Measurements from ENCODE around the gene NAB1.

Gene NAB1

GRCh38 chr2:190649798-190650390 lies 1.0 kb downstream of the NAB1 start:
- H3K27ac ChIP-seq = peak overlapping the region; percentile 82
- no peak for DNase-seq (ENCODE audit: low read depth, low spot score)
- H3K36me3 ChIP-seq (ENCODE audit: insufficient read depth, low read length) = no peaks in the 10 kb centered on the region

GRCh38 chr2:190651413-190651812 lies 2.5 kb downstream of the NAB1 start:
- Histone ChIP-seq H3K27ac (no peak overlapping the region), H3K9me3 (ENCODE audit: low read depth, low read length) (no peaks in the 10 kb centered on the region), H3K4me3 (peak overlapping the region; percentile 87), H3K9ac (ENCODE audit: insufficient read length) (peak overlapping the region; percentile 84), H3K36me3 (ENCODE audit: insufficient read depth, low read length) (no peaks in the 10 kb centered on the region)
- DNase-seq (ENCODE audit: low read depth, low spot score) = no peak
- TF ChIP-seq FOXP2 (optimal IDR thresholded peaks at IDR 0.05; ENCODE audit: control extremely low read depth, extremely low read length, insufficient read depth) (no peak), POLR2AphosphoS5 (IDR thresholded peaks at IDR 0.05; ENCODE audit: borderline replicate concordance, low read depth, low read length) (no peak), EZH2 (IDR thresholded peaks at IDR 0.05) (no peak)

More at GRCh38 chr2:190649798-190650390, 1.0 kb downstream of the NAB1 start:
- Histone ChIP-seq H3K9me3 (ENCODE audit: low read depth, low read length) (no peaks in the 10 kb centered on the region), H3K4me3 (peak overlapping the region; percentile 87), H3K9ac (ENCODE audit: insufficient read length) (peak overlapping the region; percentile 84)
- TF ChIP-seq FOXP2 (optimal IDR thresholded peaks at IDR 0.05; ENCODE audit: control extremely low read depth, extremely low read length, insufficient read depth) = no peak
- TF ChIP-seq POLR2AphosphoS5 (IDR thresholded peaks at IDR 0.05; ENCODE audit: borderline replicate concordance, low read depth, low read length) = no peak
- no peak for TF ChIP-seq EZH2 (IDR thresholded peaks at IDR 0.05)

- TF ChIP-seq POLR2AphosphoS5 (IDR thresholded peaks at IDR 0.05; ENCODE audit: borderline replicate concordance, low read depth, low read length) = no peak
- no peak overlapping the region for H3K4me3 ChIP-seq
- H3K36me3 ChIP-seq (ENCODE audit: insufficient read depth, low read length) = no peaks in the 10 kb centered on the region
- no peak overlapping the region for H3K27ac ChIP-seq
- no peaks in the 10 kb centered on the region for H3K9me3 ChIP-seq (ENCODE audit: low read depth, low read length)
- H3K9ac ChIP-seq (ENCODE audit: insufficient read length) = no peak overlapping the region
- no peak for DNase-seq (ENCODE audit: low read depth, low spot score)
These were observed 4.3 kb downstream of the NAB1 start for GRCh38 chr2:190653231-190653630.

GRCh38 chr2:190653931-190654330 lies 5.0 kb downstream of the NAB1 start:
- no peak overlapping the region for H3K27ac ChIP-seq
- no peak overlapping the region for H3K4me3 ChIP-seq
- no peak overlapping the region for H3K9ac ChIP-seq (ENCODE audit: insufficient read length)
- TF ChIP-seq EZH2 (IDR thresholded peaks at IDR 0.05) (no peak), POLR2AphosphoS5 (IDR thresholded peaks at IDR 0.05; ENCODE audit: borderline replicate concordance, low read depth, low read length) (no peak), FOXP2 (optimal IDR thresholded peaks at IDR 0.05; ENCODE audit: control extremely low read depth, extremely low read length, insufficient read depth) (no peak)
- H3K36me3 ChIP-seq (ENCODE audit: insufficient read depth, low read length) = no peaks in the 10 kb centered on the region
- no peak for DNase-seq (ENCODE audit: low read depth, low spot score)
- no peaks in the 10 kb centered on the region for H3K9me3 ChIP-seq (ENCODE audit: low read depth, low read length)

- DNase-seq (ENCODE audit: low read depth, low spot score) = no peak
- H3K4me3 ChIP-seq = no peak overlapping the region
- H3K27ac ChIP-seq = no peak overlapping the region
- no peaks in the 10 kb centered on the region for H3K9me3 ChIP-seq (ENCODE audit: low read depth, low read length)
- no peak overlapping the region for H3K9ac ChIP-seq (ENCODE audit: insufficient read length)
- H3K36me3 ChIP-seq (ENCODE audit: insufficient read depth, low read length) = peaks cover 10% of the 10 kb centered on the region; the same call in 1 of the 2 replicates
- TF ChIP-seq POLR2AphosphoS5 (IDR thresholded peaks at IDR 0.05; ENCODE audit: borderline replicate concordance, low read depth, low read length) (no peak), FOXP2 (optimal IDR thresholded peaks at IDR 0.05; ENCODE audit: control extremely low read depth, extremely low read length, insufficient read depth) (no peak), EZH2 (IDR thresholded peaks at IDR 0.05) (no peak)
These were observed 6.2 kb downstream of the NAB1 start for GRCh38 chr2:190655113-190655512.

GRCh38 chr2:190655570-190655969 lies 6.7 kb downstream of the NAB1 start:
- Histone ChIP-seq H3K9me3 (ENCODE audit: low read depth, low read length) (no peaks in the 10 kb centered on the region), H3K4me3 (no peak overlapping the region), H3K9ac (ENCODE audit: insufficient read length) (no peak overlapping the region), H3K27ac (no peak overlapping the region), H3K36me3 (ENCODE audit: insufficient read depth, low read length) (peaks cover 10% of the 10 kb centered on the region; the same call in 1 of the 2 replicates)
- TF ChIP-seq FOXP2 (optimal IDR thresholded peaks at IDR 0.05; ENCODE audit: control extremely low read depth, extremely low read length, insufficient read depth) (no peak), POLR2AphosphoS5 (IDR thresholded peaks at IDR 0.05; ENCODE audit: borderline replicate concordance, low read depth, low read length) (no peak), EZH2 (IDR thresholded peaks at IDR 0.05) (no peak)
- no peak for DNase-seq (ENCODE audit: low read depth, low spot score)

GRCh38 chr2:190656301-190656700 lies 7.4 kb downstream of the NAB1 start:
- no peak for DNase-seq (ENCODE audit: low read depth, low spot score)
- H3K9me3 ChIP-seq (ENCODE audit: low read depth, low read length) = no peaks in the 10 kb centered on the region
- H3K27ac ChIP-seq = peak overlapping the region; percentile 8; the same call in 1 of the 2 replicates
- TF ChIP-seq FOXP2 (optimal IDR thresholded peaks at IDR 0.05; ENCODE audit: control extremely low read depth, extremely low read length, insufficient read depth) (no peak), POLR2AphosphoS5 (IDR thresholded peaks at IDR 0.05; ENCODE audit: borderline replicate concordance, low read depth, low read length) (no peak), EZH2 (IDR thresholded peaks at IDR 0.05) (no peak)
- H3K9ac ChIP-seq (ENCODE audit: insufficient read length) = no peak overlapping the region
- H3K4me3 ChIP-seq = no peak overlapping the region
- peaks cover 10% of the 10 kb centered on the region; the same call in 1 of the 2 replicates for H3K36me3 ChIP-seq (ENCODE audit: insufficient read depth, low read length)

- H3K27ac ChIP-seq = no peak overlapping the region
- TF ChIP-seq FOXP2 (optimal IDR thresholded peaks at IDR 0.05; ENCODE audit: control extremely low read depth, extremely low read length, insufficient read depth) = no peak
- no peak for TF ChIP-seq POLR2AphosphoS5 (IDR thresholded peaks at IDR 0.05; ENCODE audit: borderline replicate concordance, low read depth, low read length)
- TF ChIP-seq EZH2 (IDR thresholded peaks at IDR 0.05) = no peak
- H3K9me3 ChIP-seq (ENCODE audit: low read depth, low read length) = no peaks in the 10 kb centered on the region
- DNase-seq (ENCODE audit: low read depth, low spot score) = no peak
- H3K36me3 ChIP-seq (ENCODE audit: insufficient read depth, low read length) = peaks cover 10% of the 10 kb centered on the region; the same call in 1 of the 2 replicates
- H3K9ac ChIP-seq (ENCODE audit: insufficient read length) = no peak overlapping the region
- H3K4me3 ChIP-seq = no peak overlapping the region
These were observed 8.8 kb downstream of the NAB1 start for GRCh38 chr2:190657474-190658255.
